Measurements from ENCODE around the gene TBC1D2B.

TBC1D2B gene

DNA sequence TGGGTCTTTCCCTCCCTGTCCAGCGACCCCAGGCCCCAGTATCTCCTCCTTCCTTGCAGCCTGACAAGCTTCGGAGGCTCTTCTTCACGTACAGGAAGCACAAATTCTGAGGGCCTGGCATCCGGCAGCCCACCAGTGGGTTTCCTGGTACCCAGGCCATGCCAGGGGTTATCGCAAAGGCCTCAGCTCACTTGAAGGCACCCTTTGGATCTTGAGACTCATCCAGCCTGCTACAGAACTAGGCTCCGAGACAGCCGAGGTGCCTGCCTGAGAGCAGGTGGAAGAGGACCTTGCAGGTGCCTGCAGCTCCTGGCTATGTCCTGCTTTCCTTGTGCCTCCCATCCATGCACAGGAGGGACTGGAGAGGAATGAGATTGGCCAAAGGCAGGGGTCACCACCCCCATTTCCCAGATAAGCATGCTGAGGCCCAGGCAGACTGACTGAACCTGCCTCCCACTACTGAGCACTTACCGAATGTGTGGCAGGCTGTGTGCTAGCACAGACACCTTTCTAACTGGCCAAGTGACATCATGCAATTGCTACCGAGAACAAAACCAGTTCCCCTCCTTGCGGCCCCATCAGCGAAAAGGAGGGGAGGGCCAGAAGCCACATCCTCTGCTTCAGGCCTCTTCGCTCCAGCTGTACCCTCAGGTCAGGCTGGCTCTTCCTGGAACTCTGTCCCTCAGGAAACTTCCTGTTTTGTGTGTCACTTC, 26.1 kb upstream of the TBC1D2B start:
- TF ChIP-seq GATA2 (IDR thresholded peaks at IDR 0.05; ENCODE audit: low read depth, low read length) (no peak), GATA3 (IDR thresholded peaks at IDR 0.05; ENCODE audit: low read depth, low read length) (no peak)

GRCh38 chr15:78102741-78103140, 25.2 kb upstream of the TBC1D2B start:
- TF ChIP-seq GATA3 (IDR thresholded peaks at IDR 0.05; ENCODE audit: low read depth, low read length) (no peak), GATA2 (IDR thresholded peaks at IDR 0.05; ENCODE audit: low read depth, low read length) (no peak)

- TF ChIP-seq GATA3 (IDR thresholded peaks at IDR 0.05; ENCODE audit: low read depth, low read length) (no peak), GATA2 (IDR thresholded peaks at IDR 0.05; ENCODE audit: low read depth, low read length) (no peak)
These were observed 24.7 kb upstream of the TBC1D2B start for GRCh38 chr15:78102211-78102610.

DNA sequence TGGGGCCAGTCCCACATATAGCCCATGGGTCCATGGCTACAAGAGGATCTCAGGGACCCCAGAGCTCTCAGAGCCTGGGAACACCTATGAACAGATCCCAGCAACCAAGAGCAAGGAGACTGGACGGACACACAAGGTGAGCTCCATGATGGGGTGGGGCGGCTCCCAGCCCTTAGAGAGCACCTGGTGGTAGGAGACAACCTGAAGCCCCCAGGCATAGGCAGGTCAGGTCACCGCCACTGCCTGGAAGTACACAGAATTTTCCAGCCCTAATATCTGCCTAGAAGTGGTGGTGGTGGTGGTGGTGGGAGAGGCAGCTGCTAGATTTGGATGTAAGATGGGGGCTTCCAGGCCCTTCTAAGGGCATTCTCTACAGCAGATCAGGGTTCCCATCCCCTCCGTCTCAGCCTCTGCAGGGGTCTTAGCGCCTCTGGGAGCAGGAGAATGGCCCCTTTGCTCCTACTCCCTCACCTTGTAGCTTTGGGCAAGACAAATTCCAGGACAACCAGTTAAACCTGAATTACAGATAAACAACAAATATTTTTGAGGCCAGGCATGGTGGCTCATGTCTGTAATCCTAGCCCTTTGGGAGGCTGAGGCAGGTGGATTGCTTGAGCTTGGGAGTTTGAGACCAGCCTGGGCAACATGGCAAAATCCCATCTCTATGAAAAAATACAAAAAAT, 24.1 kb upstream of the TBC1D2B start:
- TF ChIP-seq GATA3 (IDR thresholded peaks at IDR 0.05; ENCODE audit: low read depth, low read length) (no peak), GATA2 (IDR thresholded peaks at IDR 0.05; ENCODE audit: low read depth, low read length) (no peak)

GRCh38 chr15:78100886-78101285, 23.4 kb upstream of the TBC1D2B start:
- TF ChIP-seq GATA2 (IDR thresholded peaks at IDR 0.05; ENCODE audit: low read depth, low read length): no peak
- no peak for TF ChIP-seq GATA3 (IDR thresholded peaks at IDR 0.05; ENCODE audit: low read depth, low read length)

- TF ChIP-seq GATA3 (IDR thresholded peaks at IDR 0.05; ENCODE audit: low read depth, low read length) (no peak), GATA2 (IDR thresholded peaks at IDR 0.05; ENCODE audit: low read depth, low read length) (no peak)
These were observed 20.7 kb upstream of the TBC1D2B start for GRCh38 chr15:78098131-78098755.

- no peak for TF ChIP-seq GATA2 (IDR thresholded peaks at IDR 0.05; ENCODE audit: low read depth, low read length)
- no peak for TF ChIP-seq GATA3 (IDR thresholded peaks at IDR 0.05; ENCODE audit: low read depth, low read length)
These were observed 20.2 kb upstream of the TBC1D2B start for GRCh38 chr15:78097667-78098066.

DNA sequence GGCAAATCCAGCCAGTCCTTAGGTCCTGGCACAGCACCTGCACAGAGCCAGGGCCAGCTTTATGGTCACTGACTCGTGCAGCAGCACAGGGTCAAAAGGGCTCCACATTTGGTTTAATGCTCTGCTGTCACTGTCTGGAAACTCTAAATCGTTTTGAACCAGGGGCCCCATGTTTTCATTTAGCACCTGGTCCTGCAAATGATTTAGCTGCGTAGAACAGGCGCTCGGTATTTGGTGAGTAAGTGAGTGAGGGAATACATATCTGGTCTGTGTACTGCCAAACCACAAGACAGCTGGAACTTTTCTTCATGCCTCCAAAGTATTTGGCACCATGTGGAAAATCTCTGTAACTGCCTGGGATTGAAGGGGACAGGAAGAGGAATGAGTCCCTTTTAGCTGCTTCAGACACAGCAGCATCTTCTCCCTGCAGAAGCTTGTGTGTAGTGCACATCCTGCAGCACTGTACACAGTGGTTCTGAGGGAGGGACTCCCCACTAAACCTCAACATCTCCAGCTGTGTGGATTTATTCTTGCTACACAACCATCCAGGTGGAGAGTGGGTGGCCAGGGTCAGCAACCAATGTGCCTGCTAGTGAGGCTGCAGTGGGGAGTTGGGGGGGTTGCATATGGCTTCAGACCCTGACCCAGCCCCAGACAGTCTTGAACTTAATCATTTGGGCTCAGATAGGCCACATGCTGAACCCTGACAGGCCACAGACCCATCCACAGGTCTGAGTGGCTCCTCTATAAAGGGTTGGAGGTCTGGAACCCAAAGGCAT, 15.9 kb upstream of the TBC1D2B start:
- TF ChIP-seq GATA3 (IDR thresholded peaks at IDR 0.05; ENCODE audit: low read depth, low read length): no peak
- TF ChIP-seq GATA2 (IDR thresholded peaks at IDR 0.05; ENCODE audit: low read depth, low read length): no peak

DNA sequence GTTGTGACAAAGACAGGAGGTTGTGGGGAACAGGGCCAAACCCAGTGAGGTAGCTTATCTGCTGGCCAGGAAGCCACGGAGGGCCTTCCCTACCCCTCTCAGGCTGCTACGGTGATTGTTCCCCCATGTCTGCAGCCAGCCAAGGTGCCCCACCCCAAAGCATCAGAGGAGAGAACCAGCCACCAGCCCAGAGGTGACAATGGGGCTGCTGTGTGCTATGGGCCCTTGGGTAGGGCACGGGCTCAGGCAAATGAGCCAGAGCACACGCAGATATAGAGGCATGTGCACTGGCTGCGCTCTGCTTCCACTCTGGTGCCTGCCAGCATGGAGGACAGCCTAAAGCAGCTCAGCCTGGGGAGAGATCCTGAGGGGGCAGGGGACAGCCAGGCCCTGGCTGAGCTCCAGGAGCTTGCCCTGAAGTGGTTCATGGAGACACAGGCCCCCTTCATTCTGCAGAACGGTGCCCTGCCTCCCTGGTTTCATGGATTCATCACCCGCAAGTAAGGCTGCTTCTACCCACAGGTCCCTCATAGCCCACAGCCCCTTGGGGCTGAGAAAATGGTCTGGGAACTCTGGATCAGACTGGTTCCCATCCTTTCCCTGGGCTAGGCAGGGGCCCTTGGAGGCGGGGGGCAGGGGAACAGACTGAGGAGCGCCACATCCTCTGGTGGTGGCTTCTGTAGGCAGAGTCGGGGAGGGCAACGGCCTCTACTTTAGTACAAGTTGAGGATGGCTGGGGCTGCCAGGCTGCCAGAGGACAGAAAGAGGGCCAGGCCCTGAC, 14.9 kb upstream of the TBC1D2B start, which contains the start of gene SH2D7:
TSS of gene SH2D7 (plus strand) at position 301 of the 781 bp plus-strand sequence. CDS start at position 325, 24 bp downstream.
- no peak for TF ChIP-seq GATA3 (IDR thresholded peaks at IDR 0.05; ENCODE audit: low read depth, low read length)
- TF ChIP-seq GATA2 (IDR thresholded peaks at IDR 0.05; ENCODE audit: low read depth, low read length): no peak

DNA sequence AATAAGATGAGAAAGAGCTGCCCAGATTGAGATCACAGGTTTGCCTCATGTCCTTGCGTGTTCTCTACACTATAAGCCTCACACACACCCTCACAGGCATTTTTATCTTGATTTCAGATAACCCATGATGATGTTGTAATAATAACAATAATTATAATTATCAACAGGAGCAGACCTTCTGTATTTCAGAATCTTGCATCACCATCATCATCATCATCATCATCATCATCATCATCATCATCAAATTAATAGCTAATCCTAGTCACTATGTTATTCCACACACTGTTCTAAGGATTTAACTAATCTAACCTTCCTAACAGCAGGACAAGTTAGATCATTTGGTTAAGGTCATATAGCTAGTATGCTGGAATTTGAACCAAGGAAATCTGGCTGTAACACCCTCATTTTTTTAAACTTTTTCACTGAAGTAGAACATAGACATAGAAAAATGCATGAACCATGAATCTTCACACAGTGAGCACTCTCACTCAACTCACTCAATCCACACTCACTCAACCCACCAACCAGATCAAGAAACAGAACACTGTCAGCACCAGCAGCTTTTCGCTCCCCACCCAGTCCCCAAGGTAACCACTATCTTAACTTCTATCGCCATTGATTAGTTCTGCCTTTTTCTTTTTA, 13.0 kb upstream of the TBC1D2B start:
- TF ChIP-seq GATA2 (IDR thresholded peaks at IDR 0.05; ENCODE audit: low read depth, low read length) (no peak), GATA3 (IDR thresholded peaks at IDR 0.05; ENCODE audit: low read depth, low read length) (no peak)

DNA sequence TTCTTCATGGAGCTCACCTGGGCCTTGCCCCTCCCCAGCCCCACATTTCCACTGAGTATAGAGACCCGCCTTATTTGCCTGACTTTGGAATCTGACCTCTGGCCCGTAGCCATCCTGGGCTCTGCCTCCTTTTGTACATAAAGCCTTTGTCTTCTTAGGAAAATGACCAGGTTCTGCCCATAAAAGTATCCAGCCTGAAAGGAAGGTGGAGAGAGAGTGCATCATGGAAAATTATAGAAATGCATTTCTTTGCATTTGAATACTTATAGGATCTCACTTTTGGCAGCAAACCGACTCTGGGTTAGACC, 11.2 kb upstream of the TBC1D2B start:
- TF ChIP-seq GATA3 (IDR thresholded peaks at IDR 0.05; ENCODE audit: low read depth, low read length): no peak
- no peak for TF ChIP-seq GATA2 (IDR thresholded peaks at IDR 0.05; ENCODE audit: low read depth, low read length)

- no peak for TF ChIP-seq GATA2 (IDR thresholded peaks at IDR 0.05; ENCODE audit: low read depth, low read length)
- no peak for TF ChIP-seq GATA3 (IDR thresholded peaks at IDR 0.05; ENCODE audit: low read depth, low read length)
These were observed 10.7 kb upstream of the TBC1D2B start for GRCh38 chr15:78087951-78088772.
